IMR-90 (cell line): ENCODE results near the gene ANKRD33B. TPM values are rescaled to one million over a fixed set of nuclear protein-coding genes. Genes with fewer than 3 reads are reported as not detected.
A peak's percentile ranks its signal among the peaks of the same experiment; 100 is the strongest.

Experiments used
- ATAC-seq: fragments of 200-7000 bp; cut with Tn5 transposase; 2 replicates; pipeline ENCODE4 v1.9.1; 2020; ENCODE audit warnings: low read depth, mild to moderate bottlenecking, moderate library complexity
- BruUV-seq: library from RNA; stranded (reverse); fragments of 400-500 nt; replicated peaks from 2 replicates; lab custom pipeline; 2021; lab: Mats Ljungman, UMichigan
- CTCF ChIA-PET: fragments of 300-600 bp; formaldehyde crosslinking; extraction: SDS; loops from one replicate; lab custom pipeline; 2021; ENCODE audit warnings: antibody characterized with exemption; lab: Yijun Ruan, JAX
- POLR2A ChIA-PET: fragments of 300-600 bp; sonication (Branson Sonifier 250); formaldehyde crosslinking; loops from one replicate; lab custom pipeline; 2022; ENCODE audit warnings: antibody characterized with exemption; ENCODE audit not compliant: unreplicated experiment; lab: Charles Lee
- DNase-seq: peaks from one replicate; pipeline ENCODE4 v3.0.0; 2013
- H2AFZ ChIP-seq: replicated peaks from 2 replicates; pipeline ENCODE3; 2013; ENCODE audit warnings: low read length, mild to moderate bottlenecking; ENCODE audit not compliant: poor library complexity
- H2AK5ac ChIP-seq: 2 replicates; pipeline ENCODE4 v1.6.1; 2013; ENCODE audit warnings: low read depth, low read length, inconsistent platforms
- H2AK9ac ChIP-seq: replicated peaks from 2 replicates; pipeline ENCODE3; 2013; ENCODE audit warnings: mild to moderate bottlenecking, low read depth, low read length, moderate library complexity; ENCODE audit not compliant: poor library complexity
- H2BK120ac ChIP-seq: 2 replicates; pipeline ENCODE4 v1.6.1; 2013; ENCODE audit warnings: low read depth, low read length, inconsistent platforms
- H2BK15ac ChIP-seq: 3 replicates; pipeline ENCODE4 v1.6.1; 2013; ENCODE audit warnings: low read depth, low read length, inconsistent platforms
- H2BK20ac ChIP-seq: 2 replicates; pipeline ENCODE4 v1.6.1; 2013; ENCODE audit warnings: low read depth, mild to moderate bottlenecking, inconsistent platforms, low read length, moderate library complexity
- H2BK5ac ChIP-seq: 2 replicates; pipeline ENCODE4 v1.6.1; 2013; ENCODE audit warnings: mild to moderate bottlenecking, low read depth, low read length, inconsistent platforms; ENCODE audit not compliant: poor library complexity, severe bottlenecking
- H3K14ac ChIP-seq: replicated peaks from 2 replicates; pipeline ENCODE4 v1.6.1; 2013; ENCODE audit warnings: low read depth, low read length, inconsistent platforms
- H3K18ac ChIP-seq: 2 replicates; pipeline ENCODE4 v1.6.1; 2013; ENCODE audit warnings: low read depth, low read length, control low read depth
- H3K23ac ChIP-seq: 2 replicates; pipeline ENCODE4 v1.6.1; 2013; ENCODE audit warnings: low read depth, low read length, inconsistent platforms
- H3K27ac ChIP-seq: 2 replicates; pipeline ENCODE4 v1.5.1; 2013; ENCODE audit warnings: mild to moderate bottlenecking, control low read depth, low read length; ENCODE audit not compliant: insufficient read depth
- H3K27me3 ChIP-seq: 2 replicates; pipeline ENCODE4 v1.6.1; 2013; ENCODE audit warnings: low read length; ENCODE audit not compliant: control insufficient read depth, insufficient read depth
- H3K36me3 ChIP-seq: 2 replicates; pipeline ENCODE4 v1.6.1; 2013; ENCODE audit warnings: low read length, mixed read lengths; ENCODE audit not compliant: control insufficient read depth, insufficient read depth
- H3K4ac ChIP-seq: 2 replicates; pipeline ENCODE4 v1.6.1; 2013; ENCODE audit warnings: low read depth, low read length, inconsistent platforms
- H3K4me1 ChIP-seq: 2 replicates; pipeline ENCODE4 v1.6.1; 2013; ENCODE audit warnings: low read length, mixed read lengths; ENCODE audit not compliant: control insufficient read depth, insufficient read depth
- H3K4me2 ChIP-seq: 2 replicates; pipeline ENCODE4 v1.6.1; 2013; ENCODE audit warnings: low read depth, mild to moderate bottlenecking, control low read depth, low read length, moderate library complexity
- H3K4me3 ChIP-seq: 2 replicates; pipeline ENCODE4 v1.5.1; 2013; ENCODE audit warnings: low read depth, mild to moderate bottlenecking, control low read depth, low read length, moderate library complexity; ENCODE audit not compliant: insufficient read depth
- H3K56ac ChIP-seq: 2 replicates; pipeline ENCODE4 v1.6.1; 2013; ENCODE audit warnings: low read length, inconsistent platforms; ENCODE audit not compliant: insufficient read depth; ENCODE audit errors: extremely low read depth
- H3K79me1 ChIP-seq, 2 experiments: 2 replicates each; pipeline ENCODE4 v1.6.1; 2013; ENCODE audit warnings: low read length in 2 of 2, inconsistent platforms in 1 of 2, low read depth in 1 of 2
- H3K9ac ChIP-seq: 2 replicates; pipeline ENCODE4 v1.6.1; 2013; ENCODE audit warnings: low read depth, low read length, control low read depth
- H3K9me1 ChIP-seq: 2 replicates; pipeline ENCODE4 v1.6.1; 2013; ENCODE audit warnings: low read length, inconsistent platforms; ENCODE audit not compliant: insufficient read depth
- H3K9me3 ChIP-seq: 2 replicates; pipeline ENCODE4 v1.6.1; 2013; ENCODE audit warnings: low read length; ENCODE audit not compliant: control insufficient read depth, insufficient read depth
- H4K20me1 ChIP-seq: 2 replicates; pipeline ENCODE4 v1.6.1; 2013; ENCODE audit warnings: low read length, inconsistent platforms; ENCODE audit not compliant: insufficient read depth
- H4K5ac ChIP-seq: 2 replicates; pipeline ENCODE4 v1.6.1; 2013; ENCODE audit warnings: mild to moderate bottlenecking, low read depth, low read length, control low read depth
- H4K8ac ChIP-seq, 2 experiments: 2 replicates each; pipeline ENCODE4 v1.6.1; 2013; ENCODE audit warnings: low read depth in 2 of 2, low read length in 2 of 2, control low read depth in 1 of 2, inconsistent platforms in 1 of 2
- H4K91ac ChIP-seq: 2 replicates; pipeline ENCODE4 v1.6.1; 2013; ENCODE audit warnings: low read depth, low read length, inconsistent platforms; ENCODE audit not compliant: insufficient read depth
- BHLHE40 ChIP-seq: fragments of 150-350 bp; IDR thresholded peaks from 2 replicates; pipeline ENCODE4 v1.6.1; 2016; ENCODE audit warnings: mild to moderate bottlenecking, low read depth, low read length
- CEBPB ChIP-seq: IDR thresholded peaks from 2 replicates; pipeline ENCODE4 v1.6.1; 2012; ENCODE audit warnings: low read depth, low read length, improper control_type of control experiment
- FOS ChIP-seq: fragments of 150-350 bp; IDR thresholded peaks from 2 replicates; pipeline ENCODE4 v1.6.1; 2016; ENCODE audit warnings: low read depth, low read length
- MAZ ChIP-seq: IDR thresholded peaks from 2 replicates; pipeline ENCODE4 v1.6.1; 2012; ENCODE audit warnings: low read depth, mild to moderate bottlenecking, low read length, improper control_type of control experiment, moderate library complexity, borderline replicate concordance
- MXI1 ChIP-seq: IDR thresholded peaks from 2 replicates; pipeline ENCODE4 v1.6.1; 2012; ENCODE audit warnings: low read depth, mild to moderate bottlenecking, low read length, moderate library complexity, borderline replicate concordance
- POLR2A ChIP-seq: IDR thresholded peaks from 2 replicates; pipeline ENCODE4 v1.6.1; 2012; ENCODE audit warnings: mild to moderate bottlenecking, low read depth, low read length
- RAD21 ChIP-seq: IDR thresholded peaks from 2 replicates; pipeline ENCODE4 v1.6.1; 2012; ENCODE audit warnings: low read length, improper control_type of control experiment
- RCOR1 ChIP-seq: IDR thresholded peaks from 2 replicates; pipeline ENCODE4 v1.6.1; 2012; ENCODE audit warnings: mild to moderate bottlenecking, low read length, improper control_type of control experiment; ENCODE audit not compliant: insufficient replicate concordance
- SMC3 ChIP-seq: fragments of 150-350 bp; IDR thresholded peaks from 2 replicates; pipeline ENCODE4 v1.6.1; 2016; ENCODE audit warnings: low read depth, mild to moderate bottlenecking, antibody characterized with exemption, low read length, moderate library complexity
- WGBS, 2 experiments: methylation state at CpG; one replicate each; pipeline versions ENCODE4 v1.1.5 to v1.1.7; 2013; ENCODE audit warnings: missing lambda C conversion rate in 2 of 2; ENCODE audit not compliant: insufficient read length in 1 of 2; ENCODE audit errors: extremely low coverage in 2 of 2; 5-methylcytosine and 5-hydroxymethylcytosine counted together
- dilution Hi-C: fragments of 300-500 bp; cut with HindIII; formaldehyde crosslinking; loops from one replicate; pipeline ENCODE4 v1.14.3; 2018; ENCODE audit warnings: low sequenced_read_pairs; ENCODE audit not compliant: unreplicated experiment
- in situ Hi-C: fragments of 300-500 bp; cut with MboI; formaldehyde crosslinking; loops from 3 replicates; pipeline ENCODE4 v1.14.3; 2019; ENCODE audit warnings: low sequenced_read_pairs, inconsistent platforms, mixed read lengths
- intact Hi-C: fragments of 100-400 bp; cut with micrococcal nuclease; formaldehyde crosslinking; loops from 2 replicates; pipeline ENCODE4 v1.10.0; 2022
- polyA plus RNA-seq, 3 experiments: library from polyadenylated mRNA; depleted of rRNA; stranded (reverse); fragments of >200 nt; gene quantifications; 2 replicates each; pipeline ENCODE4 v1.2.3, GENCODE V29; 2012; ENCODE audit warnings: low replicate concordance in 1 of 3
- total RNA-seq: library from RNA; depleted of rRNA; stranded (reverse); fragments of >200 nt; gene quantifications from 2 replicates; pipeline ENCODE4 v1.2.3, GENCODE V29; 2012
- TF ChIP-seq, protein P1 (sequence below): fragments of 150-350 bp; IDR thresholded peaks from 2 replicates; pipeline ENCODE4 v1.6.1; 2016; ENCODE audit warnings: low read depth, mild to moderate bottlenecking, low read length, moderate library complexity, borderline replicate concordance
- TF ChIP-seq, protein P2 (sequence below): conservative IDR thresholded peaks from 2 replicates; pipeline ENCODE4 v1.5.1; 2012; ENCODE audit warnings: mild to moderate bottlenecking, low read depth, low read length, improper control_type of control experiment
- TF ChIP-seq, protein P3 (sequence below): fragments of 150-350 bp; IDR thresholded peaks from 2 replicates; pipeline ENCODE4 v1.6.1; 2017; ENCODE audit warnings: mild to moderate bottlenecking, antibody characterized with exemption, low read length, low read depth

Gene ANKRD33B
- total and polyA plus RNA-seq, 2 of the 4 experiments (the other 2 are of a cell fraction) = 2.5 to 3.3 TPM

DNA sequence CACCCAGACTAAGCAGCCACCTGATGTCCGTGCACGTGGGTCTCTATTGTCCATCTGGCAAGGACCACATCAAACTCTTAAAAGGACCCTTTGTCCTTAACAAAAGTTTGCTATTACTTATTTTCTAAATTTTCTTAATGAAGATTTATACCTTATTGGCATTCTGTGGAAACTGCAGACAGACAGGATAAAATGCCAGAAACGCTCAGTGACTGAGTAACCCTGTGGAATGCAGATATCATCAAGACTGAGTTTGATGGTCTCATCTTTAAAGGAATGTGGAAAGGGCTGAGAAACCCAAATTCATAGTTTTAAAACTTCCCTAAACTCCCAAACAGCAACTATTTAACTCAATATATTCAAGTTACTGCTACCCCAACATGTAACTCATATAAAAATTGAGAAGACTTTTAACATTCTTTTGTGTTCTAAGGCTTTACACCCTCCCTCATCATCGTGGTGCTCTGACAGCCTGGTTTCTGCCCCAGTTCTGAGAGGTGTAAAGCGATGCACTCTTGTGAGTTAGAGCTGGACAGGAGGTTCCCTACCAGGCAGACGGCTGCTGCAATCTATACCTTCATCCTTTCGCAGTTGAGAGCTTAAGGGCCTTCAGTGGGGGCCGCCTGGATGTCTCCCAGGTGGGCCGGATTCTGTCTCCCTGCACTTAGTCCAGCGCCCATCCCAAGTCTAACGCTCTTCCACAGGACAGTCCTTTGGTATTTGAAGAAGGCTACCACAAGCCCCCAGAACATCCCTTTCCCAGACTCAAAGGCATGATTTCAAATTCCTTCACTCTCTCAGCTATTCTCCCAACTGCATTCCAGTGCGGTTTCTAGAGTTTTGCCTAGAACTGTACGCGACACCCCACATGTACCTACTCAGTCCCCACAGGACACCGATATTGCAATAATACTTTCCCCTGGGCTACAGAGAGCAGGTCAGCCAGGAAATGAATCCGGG is 128.2 kb downstream of the ANKRD33B start:
- Histone ChIP-seq H2BK120ac (peak overlapping the region; percentile 98), H3K27ac (peak overlapping the region; percentile 99), H3K36me3 (peaks cover 12% of the 10 kb centered on the region), H4K20me1 (peaks cover 15% of the 10 kb centered on the region), H2BK15ac (peak overlapping the region; percentile 73; the same call in 2 of the 3 replicates), H2AFZ (no peak overlapping the region), H3K23ac (peak overlapping the region; percentile 90), H3K9me3 (no peaks in the 10 kb centered on the region), H3K4ac (peak overlapping the region; percentile 99), H2BK5ac (peak overlapping the region; percentile 89), H3K14ac (peak overlapping the region; percentile 92), H2AK9ac (peak overlapping the region; percentile 77), H3K4me1 (peaks cover 33% of the 10 kb centered on the region), H4K91ac (peak overlapping the region; percentile 94), H3K4me2 (peak overlapping the region; percentile 87), H3K9ac (peak overlapping the region; percentile 75; the same call in 1 of the 2 replicates), H3K56ac (peak overlapping the region; percentile 94), H3K79me1 (peaks cover 52 to 84% of the 10 kb centered on the region in 2 experiments), H3K9me1 (peaks cover 32% of the 10 kb centered on the region), H4K8ac (peak overlapping the region; percentile 79 to 92), H4K5ac (peak overlapping the region; percentile 21; the same call in 1 of the 2 replicates), H3K27me3 (no peaks in the 10 kb centered on the region), H2BK20ac (peak overlapping the region; percentile 97), H3K4me3 (no peak overlapping the region), H2AK5ac (peak overlapping the region; percentile 96), H3K18ac (peak overlapping the region; percentile 93)
- ChIA-PET CTCF (interaction anchor here (0.7 to 1.0 kb wide), 2 partner anchors 9 to 97 kb away, joined by 3 to 5 read pairs; no protein-coding TSS in a partner anchor), POLR2A (interaction anchor here (0.6 kb wide), 1 partner anchor 11 kb away, joined by 3 read pairs; no protein-coding TSS in a partner anchor)
- dilution Hi-C loops = no loop called here
- WGBS, 2 experiments = 76% methylated on average over 4 of the region's 16 CpGs; no CpG with 5 or more reads in 1 of the 2 experiments
- ATAC-seq = peak; percentile 76
- in situ Hi-C loops = loop anchor here (10.0 kb wide), 1 partner anchor 493 kb away; no protein-coding TSS in a partner anchor
- BruUV-seq = no TSS peak
- DNase-seq = peak; percentile 66
- intact Hi-C loops = no loop called here
- TF ChIP-seq RCOR1 (no peak), POLR2A (no peak), MAZ (no peak), MXI1 (no peak), CEBPB (no peak), BHLHE40 (no peak), SMC3 (no peak), RAD21 (no peak), FOS (no peak)
- TF ChIP-seq, protein P1, sequence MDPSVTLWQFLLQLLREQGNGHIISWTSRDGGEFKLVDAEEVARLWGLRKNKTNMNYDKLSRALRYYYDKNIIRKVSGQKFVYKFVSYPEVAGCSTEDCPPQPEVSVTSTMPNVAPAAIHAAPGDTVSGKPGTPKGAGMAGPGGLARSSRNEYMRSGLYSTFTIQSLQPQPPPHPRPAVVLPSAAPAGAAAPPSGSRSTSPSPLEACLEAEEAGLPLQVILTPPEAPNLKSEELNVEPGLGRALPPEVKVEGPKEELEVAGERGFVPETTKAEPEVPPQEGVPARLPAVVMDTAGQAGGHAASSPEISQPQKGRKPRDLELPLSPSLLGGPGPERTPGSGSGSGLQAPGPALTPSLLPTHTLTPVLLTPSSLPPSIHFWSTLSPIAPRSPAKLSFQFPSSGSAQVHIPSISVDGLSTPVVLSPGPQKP = no peak
- TF ChIP-seq, protein P2, sequence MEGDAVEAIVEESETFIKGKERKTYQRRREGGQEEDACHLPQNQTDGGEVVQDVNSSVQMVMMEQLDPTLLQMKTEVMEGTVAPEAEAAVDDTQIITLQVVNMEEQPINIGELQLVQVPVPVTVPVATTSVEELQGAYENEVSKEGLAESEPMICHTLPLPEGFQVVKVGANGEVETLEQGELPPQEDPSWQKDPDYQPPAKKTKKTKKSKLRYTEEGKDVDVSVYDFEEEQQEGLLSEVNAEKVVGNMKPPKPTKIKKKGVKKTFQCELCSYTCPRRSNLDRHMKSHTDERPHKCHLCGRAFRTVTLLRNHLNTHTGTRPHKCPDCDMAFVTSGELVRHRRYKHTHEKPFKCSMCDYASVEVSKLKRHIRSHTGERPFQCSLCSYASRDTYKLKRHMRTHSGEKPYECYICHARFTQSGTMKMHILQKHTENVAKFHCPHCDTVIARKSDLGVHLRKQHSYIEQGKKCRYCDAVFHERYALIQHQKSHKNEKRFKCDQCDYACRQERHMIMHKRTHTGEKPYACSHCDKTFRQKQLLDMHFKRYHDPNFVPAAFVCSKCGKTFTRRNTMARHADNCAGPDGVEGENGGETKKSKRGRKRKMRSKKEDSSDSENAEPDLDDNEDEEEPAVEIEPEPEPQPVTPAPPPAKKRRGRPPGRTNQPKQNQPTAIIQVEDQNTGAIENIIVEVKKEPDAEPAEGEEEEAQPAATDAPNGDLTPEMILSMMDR = no peak
- TF ChIP-seq, protein P3, sequence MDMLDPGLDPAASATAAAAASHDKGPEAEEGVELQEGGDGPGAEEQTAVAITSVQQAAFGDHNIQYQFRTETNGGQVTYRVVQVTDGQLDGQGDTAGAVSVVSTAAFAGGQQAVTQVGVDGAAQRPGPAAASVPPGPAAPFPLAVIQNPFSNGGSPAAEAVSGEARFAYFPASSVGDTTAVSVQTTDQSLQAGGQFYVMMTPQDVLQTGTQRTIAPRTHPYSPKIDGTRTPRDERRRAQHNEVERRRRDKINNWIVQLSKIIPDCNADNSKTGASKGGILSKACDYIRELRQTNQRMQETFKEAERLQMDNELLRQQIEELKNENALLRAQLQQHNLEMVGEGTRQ = no peak
